ENCODE data around the gene MYBPC3. TPM values are rescaled to one million over a fixed set of nuclear protein-coding genes. Genes with fewer than 3 reads are reported as not detected.

Gene MYBPC3
- polyA plus RNA-seq, 3 donors: 0.03 to 7.8 TPM; not detected in 1

DNA sequence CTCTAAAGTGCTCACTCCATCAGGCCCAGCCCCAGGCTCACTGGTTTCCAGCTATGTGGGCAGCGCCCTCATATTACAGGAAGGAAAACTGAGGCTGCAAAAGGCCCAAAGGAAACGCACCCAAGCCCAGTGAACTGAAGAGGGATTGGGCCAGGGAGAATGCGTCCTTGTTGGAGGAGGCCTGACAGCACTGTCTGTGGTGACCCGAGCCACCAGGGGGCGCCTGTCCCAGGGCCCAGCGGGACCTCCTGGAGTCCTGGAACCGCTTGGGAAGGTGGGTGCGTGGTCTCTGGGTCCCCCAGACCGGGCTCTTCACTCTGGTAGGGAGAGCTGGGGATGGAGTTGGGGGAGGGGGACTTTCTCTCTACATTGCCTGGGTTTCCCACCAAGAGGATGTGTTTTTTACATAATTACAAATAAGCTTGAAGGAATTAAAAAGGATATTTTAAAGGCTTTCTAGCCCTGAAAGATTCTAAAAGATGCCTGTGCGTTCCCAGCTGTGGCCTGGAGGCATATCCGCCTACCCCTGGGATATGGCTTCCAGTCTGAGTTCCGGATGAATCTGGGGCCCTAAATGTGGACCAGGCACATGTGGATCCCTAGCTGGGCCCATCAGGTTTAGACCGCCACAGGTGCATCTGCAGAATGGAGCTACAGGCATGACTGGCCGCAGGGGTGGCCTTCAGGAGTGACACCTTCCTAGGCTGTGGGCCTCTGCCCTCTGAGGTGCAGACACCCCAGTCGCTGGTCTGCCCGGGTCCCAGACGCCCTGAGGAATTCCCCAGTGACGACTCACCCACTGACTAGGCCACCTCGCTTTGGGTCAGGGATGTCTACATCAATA lies 21.6 kb upstream of the MYBPC3 start:
- peak overlapping the region; percentile 96 to 97 for H3K27ac ChIP-seq (ENCODE audit: low read depth in 1 of 2, low read length in 2 of 2)
- H3K36me3 ChIP-seq (replicated peaks in 1 of 2; ENCODE audit: control insufficient read depth in 1 of 2, insufficient read depth in 2 of 2, low read length in 2 of 2): peaks cover 62 to 82% of the 10 kb centered on the region in 2 donors
- no peaks in the 10 kb centered on the region for H3K9me3 ChIP-seq (replicated peaks in 1 of 2; ENCODE audit: control insufficient read depth in 1 of 2, insufficient read depth in 1 of 2, low read length in 2 of 2)

DNA sequence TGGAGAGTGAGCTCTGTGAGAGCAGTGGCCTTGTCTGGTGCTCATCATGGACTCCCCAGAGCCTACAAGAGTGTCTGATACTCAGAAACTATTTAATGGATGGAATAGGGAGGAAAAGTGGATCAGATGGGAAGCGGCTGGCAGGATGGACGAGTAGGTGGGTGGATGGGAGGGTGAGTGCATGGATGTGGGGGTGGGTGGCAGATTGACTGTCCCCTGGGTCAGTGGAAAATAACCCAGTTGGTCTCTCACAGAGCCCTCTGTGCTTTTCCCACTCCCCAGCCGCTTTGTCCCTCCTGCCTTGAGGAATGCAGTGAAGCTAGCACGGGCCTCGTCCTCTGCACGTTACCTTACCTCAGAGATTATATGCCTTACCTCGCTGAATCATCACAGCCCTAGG lies 19.9 kb upstream of the MYBPC3 start:
- H3K4me3 Mint-ChIP-seq: no peak overlapping the region
- Histone ChIP-seq H4K20me1 (ENCODE audit: insufficient read depth, low read length) (peaks cover 93% of the 10 kb centered on the region), H3K27ac (ENCODE audit: low read depth in 1 of 2, low read length in 2 of 2) (peak overlapping the region in 1 of 2 donors; percentile 66), H3K36me3 (replicated peaks in 1 of 2; ENCODE audit: control insufficient read depth in 1 of 2, insufficient read depth in 2 of 2, low read length in 2 of 2) (peaks cover 75 to 94% of the 10 kb centered on the region in 2 donors), H2AFZ (ENCODE audit: insufficient read depth, low read depth, low read length, poor library complexity, severe bottlenecking) (no peak overlapping the region), H3K4me1 (ENCODE audit: control insufficient read depth in 1 of 2, insufficient read depth in 2 of 2, low read length in 2 of 2) (peaks cover 50 to 69% of the 10 kb centered on the region in 2 donors), H3K79me2 (ENCODE audit: insufficient read depth, low read length) (peaks cover 100% of the 10 kb centered on the region), H3K4me2 (replicated peaks; ENCODE audit: extremely low read depth, low read length, poor library complexity, severe bottlenecking) (peak overlapping the region; percentile 8), H3K9ac (ENCODE audit: insufficient read depth, low read length, poor library complexity, severe bottlenecking) (no peak overlapping the region), H3K4me3 (replicated peaks in 1 of 3; ENCODE audit: low read depth in 2 of 3, low read length in 3 of 3) (no peak overlapping the region), H3K27me3 (ENCODE audit: control insufficient read depth in 2 of 2, insufficient read depth in 2 of 2, low read length in 2 of 2) (no peaks in the 10 kb centered on the region), H3K9me3 (replicated peaks in 1 of 2; ENCODE audit: control insufficient read depth in 1 of 2, insufficient read depth in 1 of 2, low read length in 2 of 2) (no peaks in the 10 kb centered on the region)
- intact Hi-C loops (cut with micrococcal nuclease): no loop called here
- peaks cover 69 to 97% of the 10 kb centered on the region in 2 donors for H3K36me3 Mint-ChIP-seq
- no peak for DNase-seq
- peaks cover 0 to 4% (median 2%) of the 10 kb centered on the region in 3 donors for H3K27me3 Mint-ChIP-seq (ENCODE audit: low read depth in 3 of 3)
- no peaks in the 10 kb centered on the region for H3K9me3 Mint-ChIP-seq
- TF ChIP-seq, protein P1, sequence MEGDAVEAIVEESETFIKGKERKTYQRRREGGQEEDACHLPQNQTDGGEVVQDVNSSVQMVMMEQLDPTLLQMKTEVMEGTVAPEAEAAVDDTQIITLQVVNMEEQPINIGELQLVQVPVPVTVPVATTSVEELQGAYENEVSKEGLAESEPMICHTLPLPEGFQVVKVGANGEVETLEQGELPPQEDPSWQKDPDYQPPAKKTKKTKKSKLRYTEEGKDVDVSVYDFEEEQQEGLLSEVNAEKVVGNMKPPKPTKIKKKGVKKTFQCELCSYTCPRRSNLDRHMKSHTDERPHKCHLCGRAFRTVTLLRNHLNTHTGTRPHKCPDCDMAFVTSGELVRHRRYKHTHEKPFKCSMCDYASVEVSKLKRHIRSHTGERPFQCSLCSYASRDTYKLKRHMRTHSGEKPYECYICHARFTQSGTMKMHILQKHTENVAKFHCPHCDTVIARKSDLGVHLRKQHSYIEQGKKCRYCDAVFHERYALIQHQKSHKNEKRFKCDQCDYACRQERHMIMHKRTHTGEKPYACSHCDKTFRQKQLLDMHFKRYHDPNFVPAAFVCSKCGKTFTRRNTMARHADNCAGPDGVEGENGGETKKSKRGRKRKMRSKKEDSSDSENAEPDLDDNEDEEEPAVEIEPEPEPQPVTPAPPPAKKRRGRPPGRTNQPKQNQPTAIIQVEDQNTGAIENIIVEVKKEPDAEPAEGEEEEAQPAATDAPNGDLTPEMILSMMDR (IDR thresholded peaks at IDR 0.05): no peak
- 85% methylated on average over 2 of the region's 7 CpGs for WGBS (ENCODE audit: insufficient coverage)
- H3K4me1 Mint-ChIP-seq: peaks cover 70% of the 10 kb centered on the region
- H3K27ac Mint-ChIP-seq: peak overlapping the region in 6 of 7 donors; percentile 40 to 87 (median 71)

More for the DNA sequence above, 21.6 kb upstream of the MYBPC3 start:
- H2AFZ ChIP-seq (ENCODE audit: insufficient read depth, low read depth, low read length, poor library complexity, severe bottlenecking): no peak overlapping the region
- H3K27ac Mint-ChIP-seq: peak overlapping the region in 1 of 7 donors; percentile 89
- H4K20me1 ChIP-seq (ENCODE audit: insufficient read depth, low read length): peaks cover 77% of the 10 kb centered on the region
- H3K4me3 ChIP-seq (replicated peaks in 1 of 3; ENCODE audit: low read depth in 2 of 3, low read length in 3 of 3): peak overlapping the region; percentile 84 to 99 (median 97)
- H3K4me1 ChIP-seq (ENCODE audit: control insufficient read depth in 1 of 2, insufficient read depth in 2 of 2, low read length in 2 of 2): peaks cover 58 to 72% of the 10 kb centered on the region in 2 donors
- peaks cover 60 to 84% of the 10 kb centered on the region in 2 donors for H3K36me3 Mint-ChIP-seq
- WGBS (ENCODE audit: insufficient coverage): 58% methylated on average over 10 of the region's 19 CpGs
- DNase-seq: peak; percentile 71 to 85 (median 77)
- H3K9ac ChIP-seq (ENCODE audit: insufficient read depth, low read length, poor library complexity, severe bottlenecking): peak overlapping the region; percentile 99
- H3K27me3 Mint-ChIP-seq (ENCODE audit: low read depth in 3 of 3): peaks cover 0 to 4% (median 2%) of the 10 kb centered on the region in 3 donors
- peaks cover 100% of the 10 kb centered on the region for H3K79me2 ChIP-seq (ENCODE audit: insufficient read depth, low read length)
- peaks cover 0 to 5% (median 0%) of the 10 kb centered on the region in 7 donors for H3K9me3 Mint-ChIP-seq
- no peaks in the 10 kb centered on the region for H3K27me3 ChIP-seq (ENCODE audit: control insufficient read depth in 2 of 2, insufficient read depth in 2 of 2, low read length in 2 of 2)
- intact Hi-C loops (cut with micrococcal nuclease): loop anchor here (1.0 kb wide), 1 partner anchor 34 kb away; the partner anchor contains the start of gene SLC39A13 (in 2 of the 2)
- peak overlapping the region; percentile 97 for H3K4me2 ChIP-seq (replicated peaks; ENCODE audit: extremely low read depth, low read length, poor library complexity, severe bottlenecking)
- H3K4me3 Mint-ChIP-seq: peak overlapping the region; percentile 98 to 99
- H3K4me1 Mint-ChIP-seq: peaks cover 60% of the 10 kb centered on the region
- TF ChIP-seq, protein P1 (IDR thresholded peaks at IDR 0.05): peak; percentile 94

Data from CD14-positive monocyte (primary cell).